ENCODE data around the gene ARL14.
A peak's percentile ranks its signal among the peaks of the same experiment; 100 is the strongest.

Gene ARL14
- 0 reads per million in 2 donors for total RNA-seq

DNA sequence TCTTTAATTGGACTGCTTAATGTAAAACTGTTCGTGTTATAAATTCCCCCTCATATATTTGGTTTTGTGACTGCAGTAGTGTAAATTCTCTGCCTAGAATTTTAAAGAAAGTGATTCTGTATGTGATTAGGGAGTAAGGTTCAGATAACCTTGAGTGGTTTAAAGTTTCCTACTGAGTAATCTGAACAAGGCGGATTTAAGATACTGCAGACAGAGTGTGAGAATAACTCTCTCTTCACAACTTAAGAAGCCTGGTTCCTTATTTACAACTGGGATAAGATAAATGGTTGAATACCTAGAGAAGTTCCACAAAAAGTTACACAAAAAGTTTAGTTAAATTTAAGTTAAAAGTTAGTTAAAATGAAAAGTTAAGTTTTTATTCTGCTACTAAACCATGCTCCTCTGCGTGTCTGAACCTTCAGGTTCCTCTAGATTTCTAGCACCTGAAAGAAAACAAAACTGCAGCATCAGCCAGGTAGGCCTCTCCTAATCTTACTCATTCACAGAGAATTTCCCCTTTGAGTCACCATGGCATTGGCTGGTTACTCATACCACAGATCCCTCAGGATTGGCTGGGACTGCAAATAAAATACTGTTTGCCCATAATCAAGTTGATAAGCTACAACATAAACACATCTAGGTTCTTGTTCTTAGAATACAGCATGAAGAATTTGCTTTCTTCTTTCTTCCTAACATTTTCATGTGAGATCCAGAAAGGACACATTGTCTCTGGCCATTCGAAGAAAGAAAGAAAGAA lies at the start of gene ARL14:
Gene ARL14, plus strand, starts transcription at position 614 of the 757 bp plus-strand sequence. CDS start 187 bp downstream, outside the sequence.
- no peak for DNase-seq

DNA sequence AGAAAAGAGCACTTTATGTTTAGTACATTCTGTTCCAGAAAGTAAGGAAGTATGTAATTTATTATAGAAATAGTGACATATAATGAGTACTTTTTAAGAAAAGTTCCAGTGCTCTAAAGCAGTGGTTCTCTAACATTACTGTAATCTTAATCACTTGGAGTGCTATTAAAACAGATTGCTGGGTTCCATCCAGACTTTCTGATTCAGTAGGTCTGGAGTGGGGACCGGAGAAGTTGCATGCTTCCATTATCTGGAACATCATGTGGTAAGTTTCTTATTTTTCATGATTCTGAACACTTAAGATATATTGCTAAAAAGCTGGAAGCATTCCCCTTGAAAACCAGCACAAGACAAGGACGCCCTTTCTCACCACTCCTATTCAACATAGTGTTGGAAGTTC lies 47.5 kb upstream of the ARL14 start:
- no peak for DNase-seq

DNA sequence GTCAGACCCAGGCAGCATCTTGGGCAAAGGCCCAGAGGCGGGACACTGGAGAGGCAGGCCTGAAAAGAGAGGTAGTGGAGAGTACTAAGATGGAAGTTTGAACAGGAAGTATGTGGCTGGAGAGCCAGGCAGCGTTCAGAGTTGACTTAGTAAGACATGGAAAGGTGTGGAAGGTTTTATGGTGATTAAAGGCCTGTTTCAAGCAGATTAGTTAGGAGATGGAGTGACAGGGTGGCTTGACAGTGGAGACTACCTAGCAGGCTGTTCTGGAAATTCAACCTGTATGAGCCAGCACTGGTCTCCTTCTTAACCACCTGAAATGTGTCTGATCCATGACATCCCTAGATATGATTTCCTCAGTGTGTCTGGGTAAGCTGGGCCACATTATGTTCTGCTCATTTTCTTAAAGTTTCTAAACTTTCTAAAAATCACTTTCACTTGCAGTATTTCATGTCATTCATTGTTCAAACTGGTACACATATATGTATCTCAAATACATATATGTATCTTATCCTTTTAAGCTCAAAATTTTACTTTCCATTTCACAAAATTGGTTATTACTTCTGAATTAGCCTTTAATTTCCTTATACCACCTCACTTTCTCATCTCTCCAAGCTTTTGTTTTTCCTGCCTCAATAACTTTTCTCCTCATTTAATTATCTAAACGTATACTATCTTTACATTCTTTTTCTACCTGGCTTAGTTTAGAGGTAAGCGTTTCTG lies 43.4 kb upstream of the ARL14 start:
- DNase-seq = no peak

DNA sequence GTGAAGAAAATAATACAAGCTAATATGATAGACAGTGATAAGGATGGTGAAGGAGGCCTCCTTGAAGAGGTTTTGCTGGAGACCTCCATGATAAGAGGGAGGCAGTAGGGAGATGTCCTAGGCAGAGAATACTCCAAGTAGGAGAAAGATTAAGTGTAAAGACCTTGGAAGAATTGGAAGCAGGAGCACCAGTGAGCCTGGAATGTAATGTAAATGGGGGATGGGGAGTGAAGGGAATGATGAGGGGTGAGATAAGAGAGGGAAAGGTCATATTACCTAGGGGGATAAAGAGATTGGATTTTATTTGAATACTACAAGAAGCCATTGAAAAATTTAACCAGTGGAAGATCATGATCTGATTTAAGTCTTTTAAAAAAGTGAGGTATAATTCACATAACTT lies 41.7 kb upstream of the ARL14 start:
- DNase-seq = no peak

DNA sequence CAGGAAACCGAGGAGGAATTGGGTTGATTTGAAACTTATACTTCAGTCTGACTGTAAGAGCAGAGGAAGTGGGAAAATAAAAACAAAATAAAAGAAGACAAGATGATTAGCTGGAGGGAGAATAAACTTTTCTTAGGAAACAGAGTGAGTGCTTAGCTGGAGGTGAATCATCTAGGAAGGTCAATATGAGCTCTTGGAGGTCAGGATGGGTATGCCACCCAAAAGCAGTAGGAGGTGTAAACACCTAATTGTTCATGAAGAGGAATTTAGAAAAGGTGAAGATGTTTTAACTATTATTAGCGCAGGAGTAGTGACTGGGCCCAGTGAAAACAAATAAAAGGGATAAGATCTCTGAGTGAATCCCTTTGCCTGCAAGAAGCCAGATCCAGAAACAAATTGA lies 39.9 kb upstream of the ARL14 start:
- DNase-seq = no peak

DNA sequence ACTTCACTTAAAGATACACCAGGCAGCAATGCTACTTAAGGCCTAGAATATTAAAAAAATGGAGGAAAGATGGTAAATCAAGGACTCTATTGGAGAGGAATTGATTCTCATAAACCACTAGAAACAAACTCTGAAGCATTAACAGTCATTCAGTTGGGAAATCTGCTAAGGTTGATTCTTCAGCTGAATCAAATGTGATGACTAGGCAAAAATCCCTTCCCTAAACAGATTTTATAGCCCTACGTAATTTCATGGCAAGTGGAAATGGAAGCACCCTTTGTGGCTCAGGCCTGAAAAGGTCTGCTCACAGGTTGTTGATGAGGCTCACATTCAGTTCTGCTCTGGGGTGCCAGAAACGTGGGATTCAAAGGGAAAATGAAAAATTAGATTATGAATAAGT lies 38.8 kb upstream of the ARL14 start:
- no peak for DNase-seq

DNA sequence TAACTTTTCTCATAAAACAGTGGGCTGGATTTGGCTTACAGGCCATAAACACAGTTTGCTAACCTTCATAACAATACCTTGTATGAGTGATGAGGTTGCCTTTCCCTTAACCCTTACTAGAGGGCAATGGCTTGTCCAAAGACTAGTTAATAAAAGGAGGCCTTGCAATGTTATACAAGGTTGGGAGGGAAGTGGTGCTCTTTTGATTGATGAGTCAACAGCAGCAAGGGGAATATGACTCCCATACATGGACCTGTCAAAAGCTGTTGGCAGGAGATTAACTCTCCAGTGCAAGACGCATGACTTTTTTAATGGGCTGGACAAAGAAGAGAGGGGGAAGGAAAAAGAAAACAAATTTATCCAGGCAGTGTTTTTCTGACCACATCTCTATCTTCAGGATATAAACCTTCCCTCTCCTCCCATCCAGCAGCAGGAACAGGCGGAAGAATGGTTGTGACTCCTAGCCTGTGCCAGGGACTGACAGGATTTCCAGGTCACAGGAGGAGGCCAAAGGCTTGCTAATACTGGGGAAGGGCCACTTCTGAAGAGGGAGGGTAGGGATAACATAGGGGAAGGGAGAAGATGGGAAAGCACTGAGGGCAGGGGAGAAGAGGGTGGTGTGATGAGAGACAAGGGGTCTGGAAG lies 35.2 kb upstream of the ARL14 start:
- no peak for DNase-seq

DNA sequence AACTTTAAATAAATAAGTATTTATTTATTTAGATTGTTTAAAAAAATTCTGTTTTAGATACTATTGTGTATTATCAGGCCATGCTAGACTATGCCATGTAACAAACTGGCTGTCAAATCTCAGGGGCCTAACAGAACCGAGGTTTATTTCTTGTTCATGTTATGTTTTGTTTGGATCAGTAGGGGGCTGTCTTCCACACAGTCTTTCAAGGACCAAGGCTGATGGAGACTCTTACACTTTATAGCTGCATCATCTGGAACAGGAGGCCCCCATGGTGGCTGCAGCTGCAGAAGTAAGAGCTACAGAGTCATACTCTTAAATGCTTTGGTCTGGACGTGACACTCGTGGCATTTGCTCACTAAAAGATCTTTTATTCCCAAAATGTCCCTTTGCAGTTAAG lies 33.0 kb upstream of the ARL14 start:
- no peak for DNase-seq

DNA sequence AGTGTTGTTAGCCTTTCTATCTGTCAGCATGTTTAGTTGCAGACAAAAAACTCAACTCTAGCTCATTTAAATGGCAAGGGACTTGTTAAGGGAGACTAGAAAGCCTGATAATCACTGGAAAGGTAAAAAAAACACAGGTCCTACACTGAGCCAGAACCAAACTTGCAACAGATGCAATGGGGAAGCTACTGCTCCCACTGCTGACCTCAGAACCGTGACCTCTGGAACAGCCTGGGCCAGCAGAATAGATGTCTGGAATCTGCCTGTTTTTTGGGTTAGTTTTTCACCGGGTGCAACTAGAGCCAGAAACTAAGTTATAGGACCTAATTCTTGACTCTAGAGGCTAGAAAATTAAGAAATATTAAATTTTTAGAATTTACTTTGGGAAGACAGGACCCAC lies 32.5 kb upstream of the ARL14 start:
- no peak for DNase-seq

DNA sequence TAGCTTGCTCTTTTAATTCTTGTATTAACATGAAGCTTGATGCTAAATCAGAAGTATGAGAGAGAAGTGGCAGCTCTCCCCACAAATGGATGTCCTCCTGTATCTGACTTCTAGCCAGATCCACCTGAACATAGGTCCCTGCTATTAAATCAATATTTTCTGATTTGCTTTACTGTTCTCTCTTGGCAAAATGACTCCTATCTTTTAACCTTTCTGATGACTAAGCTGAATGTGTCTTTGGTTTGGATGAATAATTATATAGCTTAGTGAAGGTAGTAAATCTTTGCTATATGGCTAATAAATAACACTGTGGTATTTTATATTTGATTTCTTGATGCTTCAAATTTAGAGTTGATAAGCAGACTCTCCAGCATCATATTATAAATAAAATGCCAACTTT lies 28.3 kb upstream of the ARL14 start:
- no peak for DNase-seq

DNA sequence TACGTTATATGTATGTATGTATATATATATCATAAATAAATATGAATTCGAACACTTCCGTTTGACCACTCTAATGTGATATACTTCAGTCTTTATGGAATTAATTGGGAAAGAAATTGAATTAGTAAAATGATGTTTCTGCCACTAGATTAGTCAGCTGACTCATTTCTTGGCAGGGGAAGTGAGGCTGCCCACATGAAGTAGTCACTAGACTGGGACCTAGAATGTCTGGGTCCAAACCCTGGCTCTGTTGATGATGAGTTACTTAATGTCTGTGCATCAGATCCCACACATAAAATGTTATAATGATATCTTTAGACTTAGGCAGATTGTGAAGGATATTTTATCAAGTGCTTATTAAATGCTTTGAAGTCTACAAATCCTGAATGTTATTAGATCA lies 27.4 kb upstream of the ARL14 start:
- DNase-seq = no peak

DNA sequence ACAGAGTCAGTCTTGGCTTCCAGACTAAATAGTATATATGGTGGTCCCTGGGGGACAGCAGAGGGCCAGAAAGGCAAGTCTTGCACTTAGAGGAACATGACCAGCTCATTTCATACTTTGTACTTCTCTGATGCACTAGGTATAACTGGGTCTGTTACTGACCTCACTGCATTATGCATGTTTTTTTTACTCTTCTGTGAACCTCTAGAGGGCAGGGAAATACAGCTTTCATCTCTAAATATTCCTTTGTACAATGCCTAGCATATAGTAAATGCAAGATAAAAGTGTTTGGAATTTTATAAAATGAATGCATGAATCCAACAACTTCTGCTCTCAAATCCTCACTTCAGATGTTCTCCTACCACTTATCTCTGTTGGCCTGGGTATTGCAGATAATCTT lies 23.4 kb upstream of the ARL14 start:
- DNase-seq = no peak

DNA sequence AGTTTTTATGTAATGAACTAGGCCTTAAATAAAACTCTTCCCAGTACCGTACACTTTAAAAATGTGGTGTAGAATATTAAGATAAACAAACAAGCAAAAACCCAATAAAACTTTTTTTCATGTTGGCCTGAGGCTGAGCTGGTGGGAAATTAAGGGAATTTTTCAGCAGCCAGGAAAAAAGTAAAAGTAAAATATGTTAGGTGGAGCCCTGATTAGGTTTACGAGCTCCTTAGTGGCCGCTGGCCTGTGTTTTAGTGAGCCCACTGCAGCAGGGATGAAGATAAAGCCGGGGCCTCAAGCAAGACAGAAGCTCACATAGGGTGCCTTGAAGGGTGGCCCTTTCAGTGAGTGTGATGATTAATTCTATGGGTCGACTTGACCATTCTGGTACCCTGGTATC lies 16.1 kb upstream of the ARL14 start:
- no peak for DNase-seq

DNA sequence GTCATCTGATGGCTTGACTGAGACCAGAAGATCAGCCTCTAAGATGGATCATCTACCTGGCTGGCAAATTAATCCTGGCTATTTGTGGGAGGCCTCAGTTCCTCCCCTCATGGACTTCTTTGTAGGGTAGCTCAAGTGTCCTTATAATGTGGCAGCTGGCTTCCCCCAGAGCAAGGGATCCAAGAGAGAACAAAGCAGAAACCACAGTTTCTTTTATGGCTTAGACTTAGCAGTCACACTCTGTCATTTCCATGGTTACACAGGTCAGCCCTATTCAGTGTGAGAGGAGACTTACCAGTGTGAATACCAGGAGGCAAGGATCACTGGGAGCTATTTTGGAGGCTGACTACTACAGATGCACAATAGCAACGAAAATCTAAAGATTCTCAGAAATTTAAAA lies 15.3 kb upstream of the ARL14 start:
- no peak for DNase-seq

DNA sequence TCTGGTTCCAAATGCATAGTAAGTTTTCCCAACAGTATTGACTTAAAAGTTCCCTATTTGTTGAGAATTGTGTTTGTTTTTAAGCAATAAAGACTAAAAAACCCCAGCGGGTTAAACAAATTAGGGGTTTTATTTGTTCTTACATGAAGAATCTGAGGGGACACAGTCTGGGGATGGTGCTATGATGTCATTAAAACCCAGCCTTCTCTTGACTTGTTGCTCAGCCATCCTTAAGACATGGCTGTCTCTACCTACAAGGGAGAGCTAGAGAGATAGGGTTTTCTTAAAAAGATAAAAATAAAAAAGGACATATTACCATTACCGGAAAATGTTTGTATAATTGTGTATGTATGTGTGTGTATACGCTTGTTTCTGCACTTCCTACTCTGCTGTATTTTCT lies 11.7 kb upstream of the ARL14 start:
- no peak for DNase-seq

DNA sequence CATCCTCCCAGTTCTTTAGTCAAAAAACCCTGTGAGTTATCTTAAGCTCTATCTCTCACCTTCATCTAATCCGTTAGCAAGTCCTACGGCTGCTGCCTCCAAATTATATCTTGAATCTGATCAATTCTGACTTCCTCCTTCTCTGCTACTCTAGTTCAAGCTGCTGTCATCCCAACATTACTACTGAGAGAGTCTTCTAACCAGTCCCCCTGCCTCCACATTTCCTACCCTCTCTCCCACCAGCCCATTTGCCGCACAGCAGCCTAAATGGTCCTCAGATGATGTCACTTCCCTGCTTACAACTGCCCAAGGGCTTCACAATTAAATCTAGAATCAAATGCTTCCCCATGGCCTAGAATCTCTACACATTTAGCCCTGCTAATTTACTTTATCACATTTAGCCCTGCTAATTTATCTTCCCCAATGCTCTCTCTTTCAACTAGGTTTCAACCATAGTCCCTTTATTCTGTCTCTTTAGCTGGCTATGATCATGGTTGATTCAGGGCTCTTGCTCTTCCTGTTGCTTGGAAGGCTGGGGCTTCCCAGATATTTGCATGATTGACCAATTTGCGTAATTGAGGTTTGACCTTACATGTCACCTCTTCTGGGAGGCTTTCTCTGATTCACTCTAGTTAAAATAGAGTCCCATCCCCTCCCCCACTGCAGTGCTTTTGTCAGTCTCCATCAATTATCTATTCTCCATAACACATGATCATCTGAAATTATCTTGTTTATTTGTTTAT lies 11.0 kb upstream of the ARL14 start:
- DNase-seq = peak in 1 of 5 experiments; percentile 54

DNA sequence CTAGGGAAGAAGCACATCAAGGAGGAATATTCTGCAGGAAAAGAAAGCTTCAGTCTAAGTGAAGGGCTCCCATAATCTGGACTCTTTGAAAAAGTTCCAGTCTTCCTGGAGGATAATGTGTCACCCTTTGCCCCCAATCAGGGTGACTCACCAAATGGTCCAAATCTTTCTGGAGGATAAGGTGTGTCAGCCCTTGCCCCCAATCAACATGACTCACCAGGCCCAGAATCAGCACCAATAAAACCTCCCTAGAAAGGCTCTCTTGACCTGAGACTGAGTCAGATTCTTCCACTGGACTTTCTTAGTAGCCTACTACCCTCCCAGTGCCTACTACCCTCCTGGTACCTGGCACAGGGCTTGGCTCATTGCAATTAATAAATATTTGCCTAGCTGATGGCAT lies 9.5 kb upstream of the ARL14 start:
- DNase-seq = no peak

DNA sequence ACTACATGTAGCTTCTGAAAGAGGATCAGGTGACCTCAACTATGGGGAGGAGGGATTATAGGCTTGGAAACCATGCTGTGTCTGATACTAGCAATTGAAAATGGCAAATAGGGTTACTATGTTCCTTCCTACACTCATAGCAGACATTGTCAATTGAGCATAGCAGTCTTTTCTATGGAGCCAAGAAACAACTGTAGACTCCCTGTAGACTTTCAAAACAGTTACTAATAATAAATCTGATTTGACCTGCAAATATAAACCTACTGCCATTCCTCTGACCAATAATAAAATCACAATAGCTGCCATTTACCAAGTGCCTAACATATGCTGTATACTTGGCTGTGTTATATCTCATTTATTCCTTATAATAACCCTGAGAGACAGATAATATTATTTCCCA lies 8.5 kb upstream of the ARL14 start:
- DNase-seq = no peak

DNA sequence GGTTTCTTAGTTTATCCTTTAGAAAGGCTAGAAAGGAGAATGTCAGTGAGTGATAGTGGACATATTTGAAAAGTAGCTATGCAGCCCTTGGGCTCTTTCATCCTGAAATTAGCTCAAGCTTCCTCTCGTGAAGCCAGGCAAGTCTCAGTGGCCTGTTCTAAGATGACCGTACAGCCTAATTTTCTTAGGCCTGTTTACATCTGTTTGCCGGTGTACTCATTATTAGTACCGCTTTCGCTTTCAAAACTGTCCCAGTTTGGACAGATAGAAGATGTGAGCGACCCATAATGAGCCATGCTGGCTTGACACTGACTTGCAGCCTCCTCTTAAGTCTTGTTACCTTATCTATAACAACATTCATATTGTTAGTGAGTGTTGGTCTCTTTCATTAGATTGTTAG lies 5.7 kb upstream of the ARL14 start:
- DNase-seq = no peak

DNA sequence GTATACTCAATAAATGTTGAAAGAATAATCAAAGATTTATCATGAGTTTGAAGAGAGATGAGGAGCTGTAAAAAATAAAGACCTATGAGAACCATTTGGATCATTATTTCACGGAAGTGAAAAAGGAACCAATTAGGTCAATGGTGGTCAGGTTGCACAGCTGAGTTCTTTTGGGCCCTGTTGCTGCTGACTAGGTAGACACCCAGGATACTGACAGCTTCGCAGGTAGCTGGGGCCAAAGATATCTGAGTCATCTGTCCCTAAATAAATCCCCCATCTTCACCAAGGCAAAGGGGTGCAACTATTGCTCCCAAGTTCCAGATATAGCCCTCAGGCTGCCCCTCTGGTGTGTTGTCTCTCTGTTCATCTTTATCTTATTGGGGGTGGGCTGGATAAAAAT lies 5.0 kb upstream of the ARL14 start:
- DNase-seq = no peak

DNA sequence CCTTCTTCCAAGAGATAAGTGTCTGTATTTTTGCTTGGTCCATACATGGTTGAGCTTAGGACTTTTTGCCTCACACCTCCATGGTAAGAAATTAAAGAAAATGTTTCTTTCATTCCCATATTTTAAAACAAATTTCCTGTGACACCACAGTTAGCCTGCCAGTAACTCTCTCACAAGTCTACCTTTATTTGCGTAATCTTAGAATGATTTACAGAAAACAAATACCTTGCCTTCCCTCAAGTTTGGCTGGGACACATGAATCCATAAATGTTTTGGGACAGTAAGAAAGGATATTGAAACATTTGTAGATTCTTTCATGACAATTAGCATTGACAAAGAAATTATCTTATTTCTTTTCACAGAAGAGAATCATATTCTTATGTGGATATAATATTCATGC lies 3.8 kb upstream of the ARL14 start:
- DNase-seq = no peak

DNA sequence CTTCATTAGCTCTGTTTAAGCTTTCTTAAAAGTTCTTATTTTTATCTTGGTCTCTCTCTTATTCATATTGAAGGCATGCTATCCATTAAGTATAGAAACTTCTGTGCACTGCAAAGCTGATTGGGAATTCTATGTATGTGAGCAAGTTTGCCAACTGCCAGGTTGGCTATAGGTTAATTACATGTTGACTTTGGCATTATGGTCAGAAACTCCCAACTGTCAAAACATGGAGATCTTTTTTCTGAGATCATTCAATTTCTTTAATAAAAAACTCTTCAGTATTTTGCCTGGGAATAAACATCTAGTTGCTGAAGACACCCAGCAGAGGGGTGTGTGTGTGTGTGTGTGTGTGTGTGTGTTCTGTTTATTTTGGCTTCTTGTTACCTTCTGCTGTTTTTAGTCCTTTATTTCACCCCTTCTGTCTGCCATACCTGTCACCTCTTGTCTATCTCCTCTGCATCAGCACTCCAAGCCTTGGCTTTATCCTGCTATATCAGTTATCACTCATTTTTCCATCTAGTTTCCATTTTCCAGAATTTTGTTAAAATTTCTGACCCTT lies 1.3 kb upstream of the ARL14 start:
- no peak for DNase-seq

DNA sequence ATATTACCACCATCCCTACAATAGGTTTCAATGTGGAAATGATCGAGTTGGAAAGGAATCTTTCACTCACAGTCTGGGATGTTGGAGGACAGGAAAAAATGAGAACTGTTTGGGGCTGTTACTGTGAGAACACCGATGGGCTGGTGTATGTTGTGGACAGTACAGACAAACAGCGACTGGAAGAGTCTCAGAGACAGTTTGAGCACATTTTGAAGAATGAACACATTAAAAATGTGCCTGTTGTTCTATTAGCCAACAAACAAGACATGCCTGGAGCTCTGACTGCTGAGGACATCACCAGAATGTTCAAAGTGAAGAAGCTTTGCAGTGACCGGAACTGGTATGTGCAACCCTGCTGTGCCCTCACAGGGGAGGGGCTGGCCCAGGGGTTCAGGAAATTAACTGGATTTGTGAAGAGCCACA lies 510 bp downstream of the ARL14 start:
- no peak for DNase-seq
